HFFc6 (cell line): ENCODE measurements around the gene MYH8. TPM values are rescaled to one million over a fixed set of nuclear protein-coding genes. Genes with fewer than 3 reads are reported as not detected.

ENCODE experiments used
- DNase-seq: peaks from one replicate; pipeline ENCODE4 v3.0.0-alpha.2; 2018
- H3K27ac Mint-ChIP-seq: 2 replicates; pipeline ENCODE4 v1.8.0; 2020; ENCODE audit warnings: mild to moderate bottlenecking, mixed read lengths
- H3K27me3 Mint-ChIP-seq: 2 replicates; pipeline ENCODE4 v1.8.0; 2021; ENCODE audit warnings: mild to moderate bottlenecking, moderate library complexity, mixed read lengths; ENCODE audit not compliant: insufficient read depth
- H3K36me3 Mint-ChIP-seq: 2 replicates; pipeline ENCODE4 v1.8.0; 2021; ENCODE audit warnings: low read depth, mixed read lengths
- H3K4me1 Mint-ChIP-seq: 2 replicates; pipeline ENCODE4 v1.8.0; 2020; ENCODE audit warnings: low read depth, mixed read lengths
- H3K4me3 Mint-ChIP-seq: 2 replicates; pipeline ENCODE4 v1.8.0; 2020; ENCODE audit warnings: mild to moderate bottlenecking, moderate library complexity, mixed read lengths
- H3K9me3 Mint-ChIP-seq: 2 replicates; pipeline ENCODE4 v1.8.0; 2020; ENCODE audit warnings: mild to moderate bottlenecking, mixed read lengths
- CTCF ChIP-seq: fragments of 200-600 bp; sonication (generic); IDR thresholded peaks from 2 replicates; pipeline ENCODE4 v1.5.0; 2021; ENCODE audit warnings: antibody characterized with exemption, mild to moderate bottlenecking
- total RNA-seq, 6 experiments: library from RNA; stranded (reverse); fragmentation: NEBNext Ultra II Directional; extraction: Animal tissue kit (Norgen Biotek cat#: 25700); gene quantifications; 2 replicates in 1 of 6; 3 replicates in 5 of 6; pipeline ENCODE4 v1.2.3, GENCODE V29; 2021

The MYH8 gene
- total RNA-seq, 6 experiments from 2014 or later, result not detected

DNA sequence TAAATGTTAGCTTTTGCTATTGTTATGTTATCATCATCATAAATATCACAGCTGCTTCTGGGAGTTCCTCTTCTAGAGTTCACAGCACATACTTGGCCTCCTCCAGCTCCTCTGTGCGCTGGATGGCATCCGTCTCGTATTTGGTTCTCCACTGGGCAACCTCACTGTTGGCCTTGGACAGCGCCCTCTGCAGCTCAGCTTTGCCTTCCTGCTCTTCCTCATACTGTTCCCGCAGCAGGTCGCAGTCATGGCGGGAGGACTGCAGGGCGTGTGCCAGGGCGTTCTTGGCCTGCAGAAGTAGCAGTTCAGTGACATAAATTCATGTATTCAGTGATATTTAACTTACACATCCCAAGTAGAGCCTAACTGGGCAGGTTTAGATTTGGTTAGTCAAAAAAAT, 23.4 kb downstream of the MYH8 start:
- DNase-seq, result no peak
- Mint-ChIP-seq H3K9me3 (peaks cover 5% of the 10 kb centered on the region), H3K4me3 (no peak overlapping the region), H3K27ac (no peak overlapping the region), H3K4me1 (no peaks in the 10 kb centered on the region), H3K27me3 (peaks cover 20% of the 10 kb centered on the region; the same call in 1 of the 2 replicates), H3K36me3 (no peaks in the 10 kb centered on the region; the same call in 1 of the 2 replicates)
- TF ChIP-seq CTCF, result no peak

- H3K9me3 Mint-ChIP-seq, result peaks cover 4% of the 10 kb centered on the region
- no peak overlapping the region for H3K4me3 Mint-ChIP-seq
- no peak for DNase-seq
- H3K27ac Mint-ChIP-seq, result no peak overlapping the region
- no peak for TF ChIP-seq CTCF
- H3K27me3 Mint-ChIP-seq, result peaks cover 20% of the 10 kb centered on the region; the same call in 1 of the 2 replicates
- H3K36me3 Mint-ChIP-seq, result no peaks in the 10 kb centered on the region; the same call in 1 of the 2 replicates
- no peaks in the 10 kb centered on the region for H3K4me1 Mint-ChIP-seq
Observed at GRCh38 chr17:10396524-10397163, 25.1 kb downstream of the MYH8 start.

- Mint-ChIP-seq H3K27ac (no peak overlapping the region), H3K4me1 (no peaks in the 10 kb centered on the region), H3K4me3 (no peak overlapping the region), H3K27me3 (peaks cover 3% of the 10 kb centered on the region; the same call in 1 of the 2 replicates), H3K9me3 (no peaks in the 10 kb centered on the region; the same call in 1 of the 2 replicates), H3K36me3 (peaks cover under 1% of the 10 kb centered on the region; the same call in 1 of the 2 replicates)
- DNase-seq, result no peak
- TF ChIP-seq CTCF, result no peak
Observed at GRCh38 chr17:10394201-10394887, 27.4 kb downstream of the MYH8 start.

- Mint-ChIP-seq H3K9me3 (no peaks in the 10 kb centered on the region; the same call in 1 of the 2 replicates), H3K4me3 (no peak overlapping the region), H3K27ac (no peak overlapping the region), H3K36me3 (peaks cover 5% of the 10 kb centered on the region; the same call in 1 of the 2 replicates), H3K27me3 (peaks cover 3% of the 10 kb centered on the region; the same call in 1 of the 2 replicates), H3K4me1 (no peaks in the 10 kb centered on the region)
- no peak for TF ChIP-seq CTCF
- no peak for DNase-seq
Observed at GRCh38 chr17:10392880-10393279, 28.9 kb downstream of the MYH8 start.

DNA sequence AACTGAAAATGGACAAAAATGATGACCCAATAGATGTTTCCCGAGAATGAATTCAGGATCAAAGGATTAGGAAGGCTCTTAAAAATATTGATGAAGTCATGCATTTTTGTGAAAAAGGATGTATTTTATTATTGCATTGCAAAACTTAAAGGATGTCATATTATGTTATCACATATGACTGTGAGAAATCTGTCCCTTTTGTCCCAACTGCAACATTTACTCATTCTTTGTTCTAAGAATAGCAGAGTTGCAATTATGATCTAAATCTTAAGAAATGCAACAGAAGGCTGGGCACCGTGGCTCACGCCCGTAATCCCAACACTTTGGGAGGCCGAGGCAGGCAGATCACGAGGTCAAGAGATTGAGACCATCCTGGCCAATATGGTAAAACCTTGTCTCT, 35.9 kb downstream of the MYH8 start:
- H3K4me1 Mint-ChIP-seq, result no peaks in the 10 kb centered on the region; the same call in 1 of the 2 replicates

More for the DNA sequence above, 35.9 kb downstream of the MYH8 start:
- Mint-ChIP-seq H3K27ac (no peak overlapping the region), H3K4me3 (no peak overlapping the region), H3K27me3 (no peaks in the 10 kb centered on the region; the same call in 1 of the 2 replicates), H3K9me3 (peaks cover 18% of the 10 kb centered on the region; the same call in 1 of the 2 replicates), H3K36me3 (peaks cover 5% of the 10 kb centered on the region; the same call in 1 of the 2 replicates)
- DNase-seq, result no peak
- TF ChIP-seq CTCF, result no peak
